ENCODE measurements around the gene PRRC2A.
A peak's percentile ranks its signal among the peaks of the same experiment; 100 is the strongest.
"Not testable (repeated sequence)": the region's sequence is repeated elsewhere in the genome, so short reads cannot be mapped to it uniquely, and the experiment has no call there.

The PRRC2A gene

GRCh38 chr6:31588871-31589650 lies 31.5 kb upstream of the PRRC2A start:
- Histone ChIP-seq H3K9ac (no peak overlapping the region), H3K36me3 (ENCODE audit: insufficient read depth) (no peaks in the 10 kb centered on the region), H3K4me1 (ENCODE audit: low read depth, poor library complexity, severe bottlenecking) (peaks cover 7% of the 10 kb centered on the region), H3K27me3 (ENCODE audit: insufficient read depth, low read depth) (peaks cover 5% of the 10 kb centered on the region; the same call in 1 of the 2 replicates), H2AFZ (ENCODE audit: low read depth) (no peak overlapping the region), H4K20me1 (ENCODE audit: insufficient read depth) (no peaks in the 10 kb centered on the region), H3K4me3 (IDR thresholded peaks at IDR 0.05; ENCODE audit: insufficient read depth, low read depth, low read length) (no peak overlapping the region), H3K27ac (no peak overlapping the region), H3K4me2 (no peak overlapping the region), H3K79me2 (ENCODE audit: insufficient read depth, low read depth) (no peaks in the 10 kb centered on the region)
- TF ChIP-seq CTCF (conservative IDR thresholded peaks at IDR 0.05; ENCODE audit: low read depth, low read length): no peak

- H3K4me1 ChIP-seq (ENCODE audit: low read depth, poor library complexity, severe bottlenecking); H3K9ac ChIP-seq; H3K27me3 ChIP-seq (ENCODE audit: insufficient read depth, low read depth): not testable (repeated sequence)
Measured at GRCh38 chr6:31590691-31591090, 29.8 kb upstream of the PRRC2A start.

GRCh38 chr6:31592396-31592771 lies 28.1 kb upstream of the PRRC2A start:
- Histone ChIP-seq H3K36me3 (ENCODE audit: insufficient read depth) (no peaks in the 10 kb centered on the region), H3K4me2 (no peak overlapping the region), H3K27me3 (ENCODE audit: insufficient read depth, low read depth) (peaks cover 5% of the 10 kb centered on the region; the same call in 1 of the 2 replicates), H3K4me3 (IDR thresholded peaks at IDR 0.05; ENCODE audit: insufficient read depth, low read depth, low read length) (no peak overlapping the region), H4K20me1 (ENCODE audit: insufficient read depth) (no peaks in the 10 kb centered on the region), H3K4me1 (ENCODE audit: low read depth, poor library complexity, severe bottlenecking) (peaks cover 7% of the 10 kb centered on the region), H3K27ac (no peak overlapping the region), H3K79me2 (ENCODE audit: insufficient read depth, low read depth) (no peaks in the 10 kb centered on the region), H2AFZ (ENCODE audit: low read depth) (no peak overlapping the region), H3K9ac (no peak overlapping the region)
- no peak for TF ChIP-seq CTCF (conservative IDR thresholded peaks at IDR 0.05; ENCODE audit: low read depth, low read length)

More at GRCh38 chr6:31590691-31591090, 29.8 kb upstream of the PRRC2A start:
- H2AFZ ChIP-seq (ENCODE audit: low read depth); H3K27ac ChIP-seq; H3K4me2 ChIP-seq; H3K79me2 ChIP-seq (ENCODE audit: insufficient read depth, low read depth); H3K4me3 ChIP-seq (IDR thresholded peaks at IDR 0.05; ENCODE audit: insufficient read depth, low read depth, low read length); H4K20me1 ChIP-seq (ENCODE audit: insufficient read depth); H3K36me3 ChIP-seq (ENCODE audit: insufficient read depth): not testable (repeated sequence)

GRCh38 chr6:31597006-31597405 lies 23.5 kb upstream of the PRRC2A start:
- H3K27ac ChIP-seq: no peak overlapping the region
- no peak overlapping the region for H3K9ac ChIP-seq
- no peaks in the 10 kb centered on the region for H3K4me1 ChIP-seq (ENCODE audit: low read depth, poor library complexity, severe bottlenecking)
- no peak overlapping the region for H3K4me2 ChIP-seq
- no peaks in the 10 kb centered on the region for H4K20me1 ChIP-seq (ENCODE audit: insufficient read depth)
- no peaks in the 10 kb centered on the region for H3K79me2 ChIP-seq (ENCODE audit: insufficient read depth, low read depth)
- no peaks in the 10 kb centered on the region for H3K27me3 ChIP-seq (ENCODE audit: insufficient read depth, low read depth)
- peak; percentile 45; the same call in 1 of the 2 replicates for TF ChIP-seq CTCF (conservative IDR thresholded peaks at IDR 0.05; ENCODE audit: low read depth, low read length)
- H3K4me3 ChIP-seq (IDR thresholded peaks at IDR 0.05; ENCODE audit: insufficient read depth, low read depth, low read length): no peak overlapping the region
- no peak overlapping the region for H2AFZ ChIP-seq (ENCODE audit: low read depth)
- H3K36me3 ChIP-seq (ENCODE audit: insufficient read depth): no peaks in the 10 kb centered on the region

- Histone ChIP-seq H3K27ac (no peak overlapping the region), H3K4me2 (no peak overlapping the region), H3K36me3 (ENCODE audit: insufficient read depth) (no peaks in the 10 kb centered on the region), H3K79me2 (ENCODE audit: insufficient read depth, low read depth) (no peaks in the 10 kb centered on the region), H3K4me1 (ENCODE audit: low read depth, poor library complexity, severe bottlenecking) (no peaks in the 10 kb centered on the region), H4K20me1 (ENCODE audit: insufficient read depth) (no peaks in the 10 kb centered on the region), H2AFZ (ENCODE audit: low read depth) (no peak overlapping the region), H3K4me3 (IDR thresholded peaks at IDR 0.05; ENCODE audit: insufficient read depth, low read depth, low read length) (no peak overlapping the region), H3K27me3 (ENCODE audit: insufficient read depth, low read depth) (no peaks in the 10 kb centered on the region), H3K9ac (no peak overlapping the region)
- TF ChIP-seq CTCF (conservative IDR thresholded peaks at IDR 0.05; ENCODE audit: low read depth, low read length): no peak
Measured at GRCh38 chr6:31607317-31607716, 13.2 kb upstream of the PRRC2A start.
